K562 (cell line): ENCODE measurements around the gene RSPH6A. TPM values are rescaled to one million over a fixed set of nuclear protein-coding genes. Genes with fewer than 3 reads are reported as not detected.

Experiments
- ARID4B ChIP-seq: sonication (generic); formaldehyde crosslinking; IDR thresholded peaks from 2 replicates; pipeline ENCODE4 v1.8.0; 2022; ENCODE audit warnings: mild to moderate bottlenecking, missing genetic modification reagents
- ARNT ChIP-seq, 2 experiments: fragments of 450-650 bp; IDR thresholded peaks; 2 replicates each; pipeline ENCODE4 v1.6.1; 2016; ENCODE audit warnings: mild to moderate bottlenecking in 1 of 2
- CBFB ChIP-seq: sonication (generic); formaldehyde crosslinking; IDR thresholded peaks from 2 replicates; pipeline ENCODE4 v1.4.0; 2020; ENCODE audit warnings: mild to moderate bottlenecking, missing genetic modification reagents
- CC2D1A ChIP-seq: fragments of 450-650 bp; IDR thresholded peaks from 2 replicates; pipeline ENCODE4 v1.6.1; 2017; ENCODE audit warnings: mild to moderate bottlenecking
- DPF2 ChIP-seq: fragments of 450-650 bp; IDR thresholded peaks from 2 replicates; pipeline ENCODE4 v1.6.1; 2016
- E2F8 ChIP-seq: fragments of 450-650 bp; IDR thresholded peaks from 2 replicates; pipeline ENCODE4 v1.7.1; 2018; ENCODE audit warnings: mild to moderate bottlenecking, low read depth; ENCODE audit not compliant: partially characterized antibody
- ETV6 ChIP-seq, 3 experiments: fragments of 150-350 bp in 1 of 3; sonication (generic) in 1 of 3; formaldehyde crosslinking in 1 of 3; IDR thresholded peaks; 2 replicates each; pipeline versions ENCODE4 v1.6.1 to v1.8.0; 2014 to 2022; ENCODE audit warnings: borderline replicate concordance in 2 of 3, low read depth in 2 of 3, antibody characterized with exemption in 1 of 3, low read length in 1 of 3, mild to moderate bottlenecking in 1 of 3, missing genetic modification reagents in 1 of 3
- ILF3 ChIP-seq: fragments of 450-650 bp; IDR thresholded peaks from 2 replicates; pipeline ENCODE4 v1.6.1; 2018; ENCODE audit warnings: antibody characterized with exemption, mild to moderate bottlenecking, moderate library complexity, borderline replicate concordance
- KDM2B ChIP-seq: fragments of 250-450 bp; sonication (Bioruptor Pico); IDR thresholded peaks from 2 replicates; pipeline ENCODE4 v1.8.0; 2021; ENCODE audit warnings: mild to moderate bottlenecking, moderate library complexity
- NFIC ChIP-seq: fragments of 450-650 bp; IDR thresholded peaks from 2 replicates; pipeline ENCODE4 v1.6.1; 2017; ENCODE audit warnings: mild to moderate bottlenecking, inconsistent platforms
- PPARD ChIP-seq: fragments of 250-450 bp; sonication (Bioruptor Pico); IDR thresholded peaks from 2 replicates; pipeline ENCODE4 v1.8.0; 2022; ENCODE audit warnings: inconsistent platforms, mild to moderate bottlenecking, moderate library complexity
- RAD21 ChIP-seq, 2 experiments: fragments of 250-450 bp in 1 of 2; fragments of 450-650 bp in 1 of 2; sonication (Bioruptor Pico) in 1 of 2; formaldehyde crosslinking in 1 of 2; IDR thresholded peaks in 1 of 2; conservative IDR thresholded peaks in 1 of 2; 2 replicates each; pipeline versions ENCODE4 v1.4.0 to v1.8.0; 2020 to 2022; ENCODE audit warnings: mild to moderate bottlenecking in 2 of 2, moderate library complexity in 1 of 2
- RB1 ChIP-seq: fragments of 450-650 bp; IDR thresholded peaks from 2 replicates; pipeline ENCODE4 v1.6.1; 2017; ENCODE audit warnings: low read depth, mild to moderate bottlenecking
- TOE1 ChIP-seq, 2 experiments: fragments of 450-650 bp in 1 of 2; sonication (generic) in 1 of 2; formaldehyde crosslinking in 1 of 2; IDR thresholded peaks; 2 replicates each; pipeline versions ENCODE4 v1.7.1 to v1.8.0; 2016 to 2022; ENCODE audit warnings: borderline replicate concordance in 2 of 2, mild to moderate bottlenecking in 2 of 2, antibody characterized with exemption in 1 of 2, inconsistent platforms in 1 of 2, low read depth in 1 of 2, missing genetic modification reagents in 1 of 2, moderate library complexity in 1 of 2
- ZNF121 ChIP-seq: sonication (generic); formaldehyde crosslinking; conservative IDR thresholded peaks from 2 replicates; pipeline ENCODE4 v1.8.0; 2022; ENCODE audit warnings: missing genetic modification reagents
- ZNF212 ChIP-seq: fragments of 450-650 bp; formaldehyde crosslinking; IDR thresholded peaks from 2 replicates; pipeline ENCODE4 v1.4.0; 2020; ENCODE audit warnings: mild to moderate bottlenecking
- ZNF217 ChIP-seq: sonication (generic); formaldehyde crosslinking; IDR thresholded peaks from 2 replicates; pipeline ENCODE4 v1.8.0; 2022; ENCODE audit warnings: mild to moderate bottlenecking, missing genetic modification reagents
- ZNF449 ChIP-seq: fragments of 250-450 bp; sonication (Bioruptor Pico); IDR thresholded peaks from 2 replicates; pipeline ENCODE4 v1.8.0; 2022; ENCODE audit warnings: moderate library complexity, mild to moderate bottlenecking, inconsistent platforms
- polyA plus RNA-seq, 8 experiments: library from polyadenylated mRNA; depleted of rRNA in 4 of 8; stranded (reverse) in 5 of 8; unstranded in 3 of 8; fragments of >200 nt; fragmentation: Nextera tagmentation in 2 of 8; fragmentation: Illumina TruSeq in 1 of 8; extraction: Ambion mirVana in 2 of 8; extraction: Trizol in 1 of 8; gene quantifications; 2 replicates each; pipeline versions ENCODE4 v1.2.1 to v1.2.3, GENCODE V29; 2011 to 2014; ENCODE audit warnings: inconsistent platforms in 1 of 8, missing spikeins in 1 of 8
- total RNA-seq, 7 experiments: library from RNA; depleted of rRNA in 6 of 7; stranded (reverse); fragments of >200 nt in 6 of 7; fragmentation: Illumina TruSeq in 2 of 7; extraction: Trizol in 2 of 7; gene quantifications; 2 replicates each; pipeline versions ENCODE4 v1.2.1 to v1.2.3, GENCODE V29; 2011 to 2021; ENCODE audit warnings: low replicate concordance in 1 of 7

Gene RSPH6A
- total and polyA plus RNA-seq, 9 of the 15 experiments (the other 6 are each of a cell fraction or from before 2014, with no cell fraction given): 0.03 to 0.15 (median 0.07) TPM; not detected in 5

- no peak for TF ChIP-seq ZNF121 (CRISPR knock-in tag)
- TF ChIP-seq ZNF449 (CRISPR knock-in tag): no peak
- peak; percentile 68 to 84 for TF ChIP-seq RAD21 (CRISPR knock-in tag; conservative IDR thresholded peaks at IDR 0.05 in 1 of 2, IDR thresholded peaks at IDR 0.05 in 1 of 2)
- 0 out of 2 replicates have a peak, but pooled peaks have one; percentile 22 for TF ChIP-seq ARID4B (CRISPR knock-in tag)
- peak in 1 of 2 experiments; percentile 83; a peak in 2 of 4 replicates for TF ChIP-seq ARNT (IDR thresholded peaks at IDR 0.05)
- TF ChIP-seq RB1: peak; percentile 84; the same call in 1 of the 2 replicates
- 0 out of 2 replicates have a peak, but pooled peaks have one; percentile 50 for TF ChIP-seq ILF3
- TF ChIP-seq CC2D1A: peak; percentile 29; the same call in 1 of the 2 replicates
- TF ChIP-seq PPARD (CRISPR knock-in tag): no peak
- TF ChIP-seq DPF2: 0 out of 2 replicates have a peak, but pooled peaks have one; percentile 30
- TF ChIP-seq NFIC: no peak
- TF ChIP-seq ZNF212: no peak
- no peak for TF ChIP-seq ZNF217 (CRISPR knock-in tag)
- TF ChIP-seq CBFB: peak; percentile 59; the same call in 1 of the 2 replicates
- no peak for TF ChIP-seq KDM2B (CRISPR knock-in tag)
- no peak for TF ChIP-seq ETV6 (IDR thresholded peaks at IDR 0.05; ENCODE audit: borderline replicate concordance in 1 of 2, low read depth in 2 of 2, low read length in 1 of 2)
- TF ChIP-seq ETV6 (CRISPR knock-in tag; IDR thresholded peaks at IDR 0.05; ENCODE audit: borderline replicate concordance): no peak
- TF ChIP-seq TOE1 (IDR thresholded peaks at IDR 0.05; ENCODE audit: borderline replicate concordance): peak; percentile 64; the same call in 1 of the 2 replicates
- TF ChIP-seq TOE1 (CRISPR knock-in tag; IDR thresholded peaks at IDR 0.05; ENCODE audit: borderline replicate concordance, low read depth): no peak
- peak; percentile 63 for TF ChIP-seq E2F8
Observed at GRCh38 chr19:45817010-45817724, 2.1 kb upstream of the RSPH6A start (continued).
